ENCODE measurements around the gene PLIN4.

The PLIN4 gene

DNA sequence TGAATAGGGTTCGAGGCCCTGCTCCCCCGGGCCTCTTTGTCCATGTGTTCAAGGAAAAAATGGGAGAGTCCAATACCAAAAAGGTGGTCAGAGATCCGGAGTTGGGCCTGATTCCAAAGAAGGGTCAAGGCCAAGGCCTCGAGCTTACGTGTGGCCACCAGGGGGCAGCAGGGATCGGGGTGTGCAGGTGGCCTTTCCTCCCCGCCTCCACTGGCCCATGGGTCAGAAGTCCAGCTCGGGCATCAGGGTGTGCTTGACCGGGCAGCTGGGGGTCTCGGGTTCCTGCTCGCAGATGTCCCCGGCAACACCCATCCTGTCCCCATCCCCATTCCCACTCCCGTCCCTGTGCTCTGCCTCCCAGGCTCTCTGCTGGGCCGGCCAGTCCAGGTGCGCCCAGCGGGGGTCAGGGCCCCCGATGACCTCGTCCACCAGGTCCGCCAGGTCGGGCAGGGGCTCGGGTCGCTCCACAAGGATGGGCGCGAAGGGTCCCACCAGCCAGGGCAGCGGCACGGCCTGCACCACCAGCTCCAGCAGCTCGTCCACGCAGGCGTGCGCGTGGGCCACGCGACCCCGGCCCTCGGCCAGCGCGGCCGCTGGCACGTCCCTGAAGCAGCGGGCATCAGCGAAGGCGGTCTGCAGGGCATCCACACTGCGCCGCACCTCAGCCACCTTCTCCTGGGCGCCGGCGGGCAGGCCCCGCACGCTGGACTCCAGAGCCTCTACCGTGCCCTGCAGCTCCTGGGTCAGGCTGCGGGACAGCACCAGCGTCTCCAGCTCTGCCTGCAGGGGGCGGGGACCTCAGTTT lies 5.2 kb upstream of the PLIN4 start:
- no peak for DNase-seq (ENCODE audit: low spot score)

DNA sequence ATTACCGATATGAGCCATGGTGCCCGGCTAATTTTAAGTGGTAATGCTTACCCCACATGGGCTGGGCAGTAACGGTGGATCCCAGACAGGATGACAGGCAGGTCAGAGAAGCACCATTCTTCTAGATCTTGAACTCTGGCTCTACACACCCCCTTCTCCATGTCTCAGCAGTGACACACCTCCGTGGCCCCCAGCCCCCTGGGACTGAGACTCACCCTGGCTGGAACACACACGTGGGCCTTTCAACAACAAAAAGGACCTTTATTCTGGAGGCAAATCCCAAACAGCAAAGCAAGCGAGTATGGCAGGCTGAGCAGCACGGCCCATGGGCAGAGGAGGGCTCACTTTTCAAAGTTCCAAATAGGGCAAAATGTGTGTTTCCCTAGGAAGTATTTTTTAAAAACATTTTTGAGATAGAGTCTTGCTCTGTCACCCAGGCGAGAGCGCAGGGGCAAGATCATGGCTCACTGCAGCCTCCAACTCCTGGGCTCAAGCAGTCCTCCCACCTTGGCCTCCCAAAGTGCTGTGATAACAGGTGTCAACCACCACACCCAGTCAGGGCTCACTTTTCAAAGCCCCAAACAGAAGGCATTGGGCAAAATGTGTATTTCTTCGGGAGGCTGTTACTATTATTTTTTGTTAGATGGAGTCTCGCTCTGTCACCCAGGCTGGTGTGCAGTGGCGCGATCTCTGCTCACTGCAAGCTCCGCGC lies 4.2 kb upstream of the PLIN4 start:
- no peak for DNase-seq (ENCODE audit: low spot score)

DNA sequence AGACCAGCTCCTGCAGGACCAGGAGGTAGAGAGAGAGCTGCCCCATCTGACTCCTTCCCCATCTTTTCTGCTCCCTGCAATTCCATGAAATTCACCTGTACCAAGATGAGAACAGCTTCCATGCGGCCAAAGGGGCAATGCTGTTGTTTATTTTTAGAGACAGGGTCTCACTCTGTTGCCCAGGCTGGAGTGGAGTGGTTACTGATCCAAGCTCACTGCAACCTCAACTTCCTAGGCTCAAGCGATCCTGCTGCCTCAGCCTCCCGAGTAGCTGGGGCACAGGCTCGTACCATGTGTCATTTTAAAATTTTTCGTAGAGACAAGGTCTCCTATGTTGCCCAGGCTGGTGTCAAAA lies 3.6 kb upstream of the PLIN4 start:
- no peak for DNase-seq (ENCODE audit: low spot score)

DNA sequence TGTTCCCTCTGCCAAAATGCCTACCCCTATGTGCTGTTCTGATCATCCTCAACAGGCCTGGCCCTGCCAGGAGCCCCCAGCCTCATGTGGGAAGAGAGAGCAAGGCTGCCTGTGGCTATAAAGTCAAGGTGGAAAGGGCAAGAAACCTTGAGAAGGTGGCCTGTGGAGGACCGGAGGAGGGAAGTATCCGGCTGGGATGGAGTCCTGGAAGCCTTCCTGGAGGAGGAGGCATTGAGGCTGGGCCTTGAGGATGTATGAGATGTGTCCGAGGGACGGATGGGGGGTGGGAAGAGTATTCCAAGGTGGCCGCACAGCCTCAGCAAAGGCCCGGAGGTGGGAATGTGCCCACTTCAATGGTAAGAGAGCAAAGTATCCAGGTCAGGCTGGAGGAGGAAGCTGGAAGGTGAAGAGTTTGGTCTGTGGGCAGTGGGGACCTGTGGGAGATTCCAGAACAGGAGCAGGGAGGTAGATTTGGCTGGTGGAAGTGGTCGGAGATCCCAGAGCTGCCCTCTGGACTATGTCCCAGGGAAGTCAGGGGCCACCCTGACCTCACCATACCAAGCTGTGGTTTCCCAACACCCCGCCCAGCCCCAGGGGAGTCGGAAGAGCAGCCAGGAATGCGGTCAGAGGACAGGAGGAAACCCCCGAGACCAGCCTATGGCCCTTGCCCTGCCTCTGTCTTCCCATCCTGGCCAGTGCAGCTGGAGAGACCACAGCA lies 3.0 kb upstream of the PLIN4 start:
- DNase-seq (ENCODE audit: low spot score), result no peak

DNA sequence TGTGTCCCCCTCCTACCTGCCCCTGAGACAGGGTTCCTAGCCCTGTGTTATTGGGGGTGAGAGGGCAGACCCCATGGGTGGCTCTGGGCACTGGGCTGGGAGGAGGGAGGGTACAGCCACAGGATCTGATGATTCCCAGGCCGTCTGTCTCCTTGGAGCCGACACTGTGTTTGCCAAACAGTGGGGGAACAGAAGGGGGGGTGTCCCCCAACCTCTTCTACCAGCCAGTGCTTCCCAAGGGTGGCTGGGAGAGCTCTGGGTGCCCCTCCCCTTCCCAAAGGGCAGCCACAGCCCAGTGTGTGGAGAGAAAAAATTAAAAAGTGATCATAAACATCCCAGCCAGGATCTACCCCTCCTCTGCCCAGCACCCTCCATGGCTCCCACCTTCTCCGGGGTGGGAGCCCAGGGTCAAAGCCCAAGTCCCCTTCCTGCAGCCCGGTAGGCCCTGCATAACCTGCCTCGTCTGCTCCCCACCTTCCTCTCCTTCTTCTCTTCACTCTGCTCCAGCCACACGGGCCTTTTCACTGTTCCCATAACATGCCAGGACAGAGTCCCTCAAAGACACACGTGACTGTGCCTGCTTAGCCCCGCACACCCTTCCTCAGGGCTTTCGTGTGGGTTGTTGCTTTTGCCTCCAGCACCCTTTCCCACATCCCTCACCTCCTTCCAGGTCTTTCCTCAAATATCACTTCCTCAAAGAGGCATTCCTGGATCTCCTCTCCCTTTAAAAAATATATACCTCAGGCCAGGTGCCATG lies 1.4 kb upstream of the PLIN4 start:
- DNase-seq (ENCODE audit: low spot score), result no peak

DNA sequence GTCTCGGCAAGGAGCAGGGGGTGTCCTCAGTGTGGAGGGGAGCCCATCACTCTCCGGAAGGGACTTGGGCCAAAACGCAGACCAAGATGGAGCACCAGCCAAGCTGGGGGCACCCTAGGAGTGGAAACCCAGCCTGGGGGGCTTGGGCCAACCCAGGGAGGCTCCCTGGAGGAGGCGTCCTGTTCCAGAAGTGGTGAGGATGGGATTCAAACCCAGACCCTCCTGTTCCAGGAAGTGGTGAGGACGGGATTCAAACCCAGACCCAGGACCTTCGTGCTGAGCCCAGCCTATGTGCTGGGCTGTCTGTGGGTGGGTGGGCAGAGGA lies 848 bp upstream of the PLIN4 start:
- no peak for DNase-seq (ENCODE audit: low spot score)

DNA sequence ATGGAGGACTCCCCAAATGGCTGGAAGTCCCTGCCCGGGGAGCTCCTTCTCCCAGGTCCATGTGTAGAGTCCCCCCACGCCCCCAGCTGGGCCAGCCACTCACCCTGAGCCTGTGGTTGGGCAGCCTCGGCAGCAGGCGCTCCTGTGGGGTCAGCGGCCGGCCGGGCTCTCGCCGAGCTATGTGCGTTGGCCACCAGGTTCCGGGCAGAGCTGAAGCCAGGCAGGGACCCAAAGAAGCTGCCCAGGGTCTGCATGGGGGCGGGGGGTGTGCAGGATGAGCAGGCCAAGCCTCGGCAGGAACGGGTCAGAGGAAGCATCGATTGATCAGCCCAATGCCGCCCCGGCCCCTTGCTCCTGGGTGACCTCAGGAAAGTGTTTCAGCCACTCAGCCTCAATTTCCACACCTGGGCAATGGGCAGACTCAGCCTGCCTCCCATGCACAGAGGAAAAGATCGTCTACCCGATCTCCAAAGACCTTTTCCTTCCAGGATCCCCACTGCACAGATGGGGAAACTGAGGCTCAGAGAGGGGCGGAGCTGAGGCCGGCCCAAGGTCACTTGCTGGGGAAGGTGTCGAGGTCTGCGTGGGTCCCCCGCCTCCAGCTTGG lies 732 bp downstream of the PLIN4 start:
- no peak for DNase-seq (ENCODE audit: low spot score)

DNA sequence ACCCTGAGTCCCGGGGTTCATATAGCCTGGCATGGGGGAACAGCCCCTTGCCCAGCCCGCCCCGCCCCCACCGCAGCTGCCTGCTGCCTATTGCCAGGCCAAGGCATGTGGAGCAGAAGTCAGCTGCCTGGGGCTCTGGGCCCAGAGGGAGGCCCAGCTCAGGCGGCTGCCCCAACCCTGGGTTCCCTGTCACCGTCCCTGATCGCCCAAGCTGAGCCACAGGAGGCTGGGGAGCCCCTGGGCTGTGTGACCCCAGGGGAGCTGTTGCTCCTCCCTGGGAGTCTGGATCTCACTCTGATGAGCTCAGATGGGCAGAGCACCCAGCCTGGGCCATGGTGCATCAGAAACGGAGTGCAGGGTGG lies 1.4 kb downstream of the PLIN4 start:
- DNase-seq (ENCODE audit: low spot score), result no peak

DNA sequence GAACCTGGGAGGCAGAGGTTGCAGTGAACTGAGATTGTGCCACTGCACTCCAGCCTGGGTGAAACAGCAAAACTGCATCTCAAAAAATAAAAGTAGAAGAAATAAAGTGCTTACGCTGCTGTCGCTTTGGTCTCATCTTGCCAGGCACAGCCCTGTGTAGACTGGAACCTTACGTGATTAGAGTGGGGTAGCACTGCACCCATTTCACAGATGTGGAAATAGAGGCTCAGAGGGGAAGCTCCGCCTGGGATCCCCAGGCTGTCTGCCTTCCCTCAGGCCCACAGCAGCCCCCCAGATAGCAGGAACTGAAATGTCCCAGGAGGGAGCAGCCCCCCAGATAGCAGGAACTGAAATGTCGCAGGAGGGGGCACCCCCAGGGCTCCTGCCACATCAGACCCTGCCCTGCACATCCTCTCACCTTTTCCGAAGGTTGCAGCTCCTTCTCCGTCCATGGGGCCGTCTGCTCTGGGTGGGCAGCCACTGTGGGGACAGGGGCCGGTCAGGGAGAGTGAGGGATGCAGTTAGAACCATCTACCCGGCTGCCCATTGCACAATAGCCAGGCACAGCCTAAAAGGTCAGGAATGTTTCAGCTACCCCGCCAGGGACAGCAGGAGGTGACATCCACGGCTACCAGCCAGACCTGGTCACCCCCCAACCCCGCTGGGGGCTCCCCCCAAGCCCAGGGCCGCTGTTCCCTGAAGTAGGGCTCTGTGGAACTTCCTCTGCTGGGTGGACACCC lies 1.9 kb downstream of the PLIN4 start:
- DNase-seq (ENCODE audit: low spot score), result no peak

DNA sequence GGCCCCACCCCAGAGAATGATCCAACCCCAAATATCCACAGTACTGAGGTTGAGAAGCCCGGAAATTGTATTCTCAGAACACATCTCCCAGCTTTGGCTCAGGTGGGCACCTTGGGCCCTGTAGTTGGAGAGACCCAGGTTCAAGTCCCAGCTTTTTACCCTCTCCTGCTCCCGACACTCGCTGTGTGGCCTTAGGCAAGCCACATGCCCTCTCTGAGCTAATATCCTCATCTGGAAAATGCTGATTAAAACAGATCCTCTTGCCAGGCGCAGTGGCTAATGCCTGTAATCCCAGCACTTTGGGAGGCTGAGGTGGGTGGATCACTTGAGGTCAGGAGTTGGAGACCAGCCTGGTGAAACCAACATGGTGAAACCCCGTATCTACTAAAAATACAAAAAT lies 2.6 kb downstream of the PLIN4 start:
- DNase-seq (ENCODE audit: low spot score), result no peak

DNA sequence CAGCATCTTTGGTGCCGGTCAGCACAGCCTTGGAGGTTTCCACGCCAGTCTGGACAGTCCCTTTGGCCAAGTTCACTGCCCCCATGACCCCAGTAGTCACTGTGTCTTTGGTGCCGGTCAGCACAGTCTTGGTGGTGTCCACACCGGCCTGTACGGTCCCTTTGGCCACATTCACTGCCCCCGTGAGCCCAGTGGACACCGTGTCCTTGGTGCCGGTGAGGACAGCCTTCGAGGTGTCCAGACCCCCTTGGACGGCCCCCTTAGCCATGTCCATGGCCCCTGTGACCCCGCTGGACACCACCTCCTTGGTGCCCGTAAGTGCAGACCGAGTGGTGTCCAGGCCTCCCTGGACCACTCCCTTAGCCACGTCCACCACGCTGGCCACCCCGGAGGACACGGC lies 5.0 kb downstream of the PLIN4 start:
- DNase-seq (ENCODE audit: low spot score), result no peak

DNA sequence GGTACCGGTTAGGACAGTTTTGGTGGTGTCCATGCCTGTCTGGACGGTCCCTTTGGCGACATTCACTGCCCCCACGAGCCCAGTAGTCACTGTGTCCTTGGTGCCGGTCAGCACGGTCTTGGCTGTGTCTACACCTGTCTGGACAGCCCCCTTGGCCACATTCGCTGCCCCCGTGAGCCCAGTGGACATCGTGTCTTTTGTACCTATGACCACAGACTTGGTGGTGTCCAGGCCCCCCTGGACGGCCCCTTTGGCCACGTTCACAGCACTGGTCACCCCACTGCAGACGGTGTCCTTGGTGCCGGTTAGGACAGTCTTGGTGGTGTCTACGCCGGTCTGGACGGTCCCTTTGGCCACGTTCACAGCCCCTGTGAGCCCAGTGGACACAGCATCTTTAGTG lies 6.2 kb downstream of the PLIN4 start:
- DNase-seq (ENCODE audit: low spot score), result no peak

DNA sequence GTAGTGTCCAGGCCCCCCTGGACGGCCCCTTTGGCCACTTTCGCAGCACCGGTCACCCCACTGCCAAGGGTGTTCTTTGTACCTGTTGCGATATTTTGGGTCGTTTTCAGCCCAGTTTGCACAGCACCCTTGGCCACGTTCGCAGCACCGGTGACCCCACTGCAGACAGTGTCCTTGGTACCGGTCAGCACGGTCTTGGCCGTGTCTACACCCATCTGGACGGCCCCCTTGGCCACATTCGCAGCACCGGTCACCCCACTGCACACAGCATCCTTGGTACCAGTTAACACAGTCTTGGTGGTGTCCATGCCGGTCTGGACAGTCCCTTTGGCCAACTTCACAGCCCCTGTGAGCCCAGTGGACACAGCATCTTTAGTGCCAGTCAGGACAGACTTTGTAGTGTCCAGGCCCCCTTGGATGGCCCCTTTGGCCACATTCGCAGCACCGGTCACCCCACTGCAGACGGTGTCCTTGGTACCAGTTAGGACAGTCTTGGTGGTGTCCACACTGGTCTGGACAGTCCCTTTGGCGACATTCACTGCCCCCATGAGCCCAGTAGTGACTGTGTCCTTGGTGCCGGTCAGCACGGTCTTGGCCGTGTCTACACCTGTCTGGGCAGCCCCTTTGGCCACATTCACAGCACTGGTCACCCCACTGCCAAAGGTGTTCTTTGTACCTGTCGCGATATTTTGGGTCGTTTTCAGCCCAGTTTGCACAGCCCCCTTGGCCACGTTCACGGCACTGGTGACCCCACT lies 6.8 kb downstream of the PLIN4 start:
- no peak for DNase-seq (ENCODE audit: low spot score)

DNA sequence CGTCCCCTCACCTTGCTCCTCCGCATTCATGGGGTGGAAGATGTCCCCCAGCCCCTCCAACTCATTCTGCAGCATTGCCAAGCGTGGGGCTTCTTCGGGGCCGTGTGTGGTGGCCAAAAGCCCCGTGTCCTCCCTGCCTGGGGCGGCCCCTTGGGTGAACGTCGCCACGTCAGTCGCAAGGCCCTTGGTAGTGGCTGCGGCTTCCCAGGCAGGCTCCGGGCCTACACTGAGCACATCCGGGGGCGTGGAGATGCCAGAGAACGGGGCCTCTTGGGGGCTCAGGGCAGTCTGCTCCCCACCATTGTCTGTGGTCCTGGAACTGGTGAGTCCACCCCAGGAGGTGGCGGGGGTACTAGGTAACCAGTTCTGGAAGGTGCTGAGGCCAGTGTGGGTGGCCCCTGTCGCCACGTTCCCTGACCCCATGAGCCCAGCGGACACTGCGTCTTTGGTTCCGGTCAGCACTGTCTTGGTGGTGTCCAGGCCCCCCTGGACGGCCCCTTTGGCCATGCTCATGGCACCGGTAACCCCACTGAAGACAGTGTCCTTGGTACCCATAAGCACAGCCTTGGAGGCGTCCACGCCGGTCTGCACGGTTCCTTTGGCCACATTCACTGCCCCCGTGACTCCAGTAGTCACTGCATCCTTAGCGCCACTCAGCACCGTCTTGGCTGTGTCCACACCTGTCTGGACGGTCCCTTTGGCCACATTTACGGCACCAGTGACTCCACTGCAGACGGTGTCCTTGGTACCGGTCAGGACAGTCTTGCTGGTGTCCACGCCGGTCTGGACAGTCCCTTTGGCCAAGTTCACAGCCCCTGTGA lies 7.6 kb downstream of the PLIN4 start:
- no peak for DNase-seq (ENCODE audit: low spot score)

DNA sequence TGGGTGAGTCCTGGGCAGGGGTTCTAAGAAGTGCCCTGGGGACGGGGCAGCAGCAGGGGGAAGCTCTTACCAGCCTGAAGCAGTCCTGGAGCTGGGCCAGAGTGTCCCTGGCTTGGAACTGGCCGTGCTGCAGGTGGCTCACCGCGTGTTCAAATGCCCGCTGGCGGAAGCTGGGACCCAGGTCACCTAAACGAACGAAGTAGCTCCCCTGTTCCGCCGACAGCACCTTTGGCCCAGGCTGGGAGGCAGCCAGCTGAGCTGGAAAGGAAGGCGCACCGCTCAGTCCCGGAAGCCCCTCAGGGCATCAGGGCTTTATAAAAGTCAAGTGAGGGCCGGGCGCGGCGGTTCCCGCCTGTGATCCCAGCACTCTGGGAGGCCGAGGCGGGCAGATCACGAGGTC lies 9.6 kb downstream of the PLIN4 start:
- no peak for DNase-seq (ENCODE audit: low spot score)

DNA sequence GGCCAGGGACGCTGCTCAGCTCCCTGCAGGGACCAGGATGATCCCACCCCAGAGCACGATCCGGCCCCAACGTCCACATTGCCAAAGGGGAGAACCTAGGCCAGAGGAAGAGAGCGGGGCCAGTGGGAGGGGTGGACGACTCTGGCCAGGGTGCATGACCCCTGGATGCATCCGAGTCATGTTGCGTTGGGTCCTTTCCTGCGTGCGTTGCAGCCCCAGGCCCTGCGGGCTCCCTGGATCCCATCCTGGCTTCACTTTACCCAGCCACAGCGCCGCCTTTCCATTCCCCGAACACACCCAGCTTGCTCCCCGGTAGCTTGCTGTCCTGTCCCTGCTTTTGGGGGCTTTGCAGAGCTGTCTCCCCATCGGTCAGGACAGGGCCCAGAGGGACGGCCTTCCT lies 10.5 kb downstream of the PLIN4 start:
- no peak for DNase-seq (ENCODE audit: low spot score)

DNA sequence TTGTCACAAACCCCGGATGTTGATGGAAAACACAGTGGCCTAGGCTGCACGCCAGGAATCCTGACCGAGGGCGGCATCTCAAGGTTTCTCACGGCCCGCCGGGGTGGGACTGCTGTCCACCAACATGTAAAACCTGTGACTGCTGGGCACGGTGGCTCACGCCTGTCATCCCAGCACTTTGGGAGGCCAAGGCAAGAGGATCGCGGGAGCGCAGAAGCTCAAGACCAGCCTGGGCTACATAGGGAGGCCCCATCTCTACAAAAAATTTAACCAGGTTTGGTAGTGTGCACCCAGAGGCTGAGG lies 11.2 kb downstream of the PLIN4 start:
- DNase-seq (ENCODE audit: low spot score), result no peak

DNA sequence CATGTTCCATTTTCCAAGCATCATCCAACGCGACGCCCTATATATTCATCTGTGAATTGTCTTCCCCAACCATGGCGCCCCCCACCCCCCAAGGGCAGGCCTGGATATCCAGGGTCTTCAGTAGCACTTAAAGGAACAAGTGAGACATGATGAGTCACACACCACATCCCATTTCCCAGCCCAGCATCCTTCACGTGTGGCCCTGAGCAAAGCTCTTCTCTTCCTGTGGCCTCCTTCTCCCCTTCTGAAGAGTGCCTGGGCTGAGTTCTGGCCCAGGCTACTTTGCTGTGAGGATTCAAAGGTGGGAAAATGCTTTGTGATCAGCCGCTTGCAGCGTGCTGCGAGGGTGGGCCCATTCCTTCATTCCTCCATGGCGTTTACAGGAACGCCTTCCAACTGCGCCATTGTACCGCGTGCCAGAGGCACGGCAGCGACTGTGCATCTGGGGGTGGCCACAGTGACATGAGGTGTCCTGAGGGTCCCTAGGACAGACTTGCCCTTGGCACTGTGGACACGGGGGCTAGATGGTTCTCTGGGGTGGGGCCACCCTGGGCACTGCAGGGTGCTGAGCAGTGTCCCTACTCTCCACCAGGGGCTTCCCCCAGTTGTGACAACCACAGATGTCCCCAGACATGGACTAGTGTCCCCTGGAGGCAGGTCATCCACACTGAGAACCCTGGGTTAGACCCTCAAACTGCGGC lies 11.7 kb downstream of the PLIN4 start:
- no peak for DNase-seq (ENCODE audit: low spot score)

Measured in CD4-positive, alpha-beta T cell treated with Interleukin-6 at 100 ng/mL for 8 hours (primary cell).